T-helper 2 cell treated with Interferon-gamma antibody and Interleukin-4, amounts not matched to agents 100 ng/mL and 5 ng/mL, for 36 hours (primary cell): ENCODE results near the gene VEGFB. TPM values are rescaled to one million over a fixed set of nuclear protein-coding genes. Genes with fewer than 3 reads are reported as not detected.

Experiments
- intact Hi-C: fragments of 100-400 bp; cut with micrococcal nuclease; formaldehyde crosslinking; loops from one replicate; pipeline ENCODE4 v1.15.1; 2023
- total RNA-seq: library from RNA; stranded (reverse); gene quantifications from 2 replicates; pipeline ENCODE4 v1.2.3, GENCODE V29; 2022

The VEGFB gene
- total RNA-seq, 1 donor from 2014 or later = 59.8 TPM

- intact Hi-C loops = no loop called here
These were observed 24.0 kb downstream of the VEGFB start for GRCh38 chr11:64258356-64258755.

- intact Hi-C loops = no loop called here
These were observed 24.7 kb downstream of the VEGFB start for GRCh38 chr11:64258946-64259532.

- intact Hi-C loops = no loop called here
These were observed 25.2 kb downstream of the VEGFB start for GRCh38 chr11:64259533-64260067.

- intact Hi-C loops = no loop called here
These were observed 25.8 kb downstream of the VEGFB start for GRCh38 chr11:64260147-64260708.

- intact Hi-C loops = no loop called here
These were observed 27.2 kb downstream of the VEGFB start for GRCh38 chr11:64261556-64262080.

GRCh38 chr11:64262271-64263002 is 28.1 kb downstream of the VEGFB start:
- intact Hi-C loops = no loop called here

DNA sequence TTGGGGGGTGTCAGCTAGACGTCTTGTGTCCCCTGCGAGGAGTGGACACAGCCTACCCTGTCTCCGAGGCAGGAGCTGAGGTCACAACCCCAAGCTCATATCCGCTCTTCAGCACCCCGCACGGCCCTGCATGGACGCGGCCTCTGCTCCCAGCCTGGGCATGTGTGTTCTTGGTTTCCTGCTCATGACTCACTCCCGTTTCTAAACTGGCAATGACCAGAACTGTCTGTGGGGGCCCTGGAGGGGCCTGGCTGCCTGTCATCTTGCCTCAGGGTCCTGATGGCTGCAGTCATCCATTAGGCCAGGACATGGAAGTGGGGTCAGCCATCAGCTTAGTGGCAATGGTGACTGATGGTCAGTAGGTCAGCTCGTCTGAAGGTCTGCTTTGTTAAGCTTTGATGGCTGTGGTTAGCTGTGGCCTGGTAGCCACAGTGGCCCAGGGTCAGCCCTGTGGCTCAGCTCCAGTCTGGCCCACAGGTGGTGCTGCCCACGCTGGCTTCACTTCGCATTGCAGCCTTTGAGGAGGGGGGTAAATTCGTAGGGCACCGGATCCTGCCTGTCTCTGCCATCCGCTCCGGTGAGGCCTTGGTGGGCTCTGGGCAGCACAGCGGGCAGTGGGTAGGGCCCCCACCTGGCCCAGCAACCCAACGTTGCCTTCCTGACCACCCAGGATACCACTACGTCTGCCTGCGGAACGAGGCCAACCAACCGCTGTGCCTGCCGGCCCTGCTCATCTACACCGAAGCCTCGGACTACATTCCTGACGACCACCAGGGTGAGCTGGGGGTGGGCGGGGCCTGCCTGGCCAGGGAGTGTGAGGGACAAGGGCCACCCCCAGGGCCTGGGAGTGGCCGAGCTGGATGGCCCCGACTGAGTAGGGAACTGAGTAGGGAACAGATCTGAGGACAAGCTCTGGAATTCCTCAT is 28.9 kb downstream of the VEGFB start:
- intact Hi-C loops = no loop called here

DNA sequence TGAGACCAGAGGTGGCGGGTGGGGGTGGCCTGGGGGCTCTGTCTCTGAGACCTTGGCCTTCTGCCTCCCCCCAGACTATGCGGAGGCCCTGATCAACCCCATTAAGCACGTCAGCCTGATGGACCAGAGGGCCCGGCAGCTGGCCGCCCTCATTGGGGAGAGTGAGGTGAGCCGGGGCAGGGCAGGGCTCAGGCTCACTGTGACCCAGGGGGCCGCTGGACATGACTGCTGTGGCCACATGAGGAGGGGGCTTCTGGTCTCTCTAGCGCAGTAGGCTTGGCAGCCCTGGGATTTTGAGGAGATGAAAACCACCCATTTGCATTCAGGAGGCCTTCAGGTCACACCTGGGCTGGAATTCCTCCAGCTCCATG is 29.5 kb downstream of the VEGFB start:
- intact Hi-C loops = no loop called here

DNA sequence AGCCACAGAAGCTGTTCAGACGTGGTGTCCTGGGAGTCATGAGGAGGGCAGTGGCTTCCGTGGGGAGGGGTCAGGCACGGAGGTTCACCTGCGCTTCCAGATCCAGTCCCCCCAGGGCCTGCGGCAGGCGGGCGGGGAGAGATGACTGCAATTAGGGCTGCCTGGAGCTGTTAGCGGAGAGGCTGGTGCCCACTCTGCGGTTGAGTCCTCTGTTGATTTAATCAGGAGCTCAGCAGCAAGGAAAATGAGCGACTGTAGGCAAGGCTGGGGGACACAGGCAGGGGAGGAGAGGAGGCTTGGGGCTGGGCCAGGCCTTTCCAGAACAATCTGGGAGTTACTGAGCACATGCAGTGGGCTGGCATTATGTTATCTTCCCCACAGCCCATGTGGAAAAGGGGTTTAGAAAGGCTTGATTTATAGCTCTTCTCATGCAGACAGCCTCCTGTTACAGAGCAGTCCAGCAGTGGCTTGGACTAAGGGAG is 30.0 kb downstream of the VEGFB start:
- intact Hi-C loops = no loop called here

DNA sequence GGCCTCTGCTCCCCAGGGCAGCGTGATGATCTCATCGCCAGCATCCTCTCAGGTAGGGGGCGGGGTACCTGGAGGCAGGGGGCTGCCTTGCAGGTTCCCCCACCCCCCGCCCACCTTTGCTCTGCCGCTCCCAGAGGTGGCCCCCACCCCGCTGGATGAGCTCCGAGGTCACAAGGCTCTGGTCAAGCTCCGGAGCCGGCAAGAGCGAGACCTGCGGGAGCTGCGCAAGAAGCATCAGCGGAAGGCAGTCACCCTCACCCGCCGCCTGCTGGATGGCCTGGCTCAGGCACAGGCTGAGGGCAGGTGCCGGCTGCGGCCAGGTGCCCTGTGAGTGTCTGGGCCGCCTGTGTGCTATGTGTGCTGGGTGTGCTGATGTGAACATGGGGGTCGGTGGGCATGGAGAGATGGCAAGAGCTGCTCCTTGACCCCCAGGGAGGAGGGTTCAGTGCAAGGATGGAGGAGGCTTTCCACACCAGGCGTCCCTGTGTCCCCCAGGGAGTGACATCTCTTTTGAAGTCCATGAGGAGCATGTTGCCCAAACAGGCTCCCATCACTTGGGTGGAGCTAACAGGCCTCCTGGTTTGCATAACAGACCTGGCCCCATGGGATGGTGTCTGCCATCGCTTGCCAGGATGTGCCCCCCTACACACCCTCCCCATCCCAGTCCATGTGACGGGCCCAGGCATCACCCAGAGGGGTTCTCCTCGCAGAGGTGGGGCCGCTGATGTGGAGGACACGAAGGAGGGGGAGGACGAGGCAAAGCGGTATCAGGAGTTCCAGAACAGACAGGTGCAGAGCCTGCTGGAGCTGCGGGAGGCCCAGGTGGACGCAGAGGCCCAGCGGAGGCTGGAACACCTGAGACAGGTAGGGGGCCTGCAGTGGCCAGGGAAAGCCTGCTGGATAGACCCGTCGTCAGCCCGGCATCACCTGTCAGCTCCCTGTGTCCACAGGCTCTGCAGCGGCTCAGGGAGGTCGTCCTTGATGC is 31.1 kb downstream of the VEGFB start:
- intact Hi-C loops = no loop called here

GRCh38 chr11:64266339-64266738 is 32.0 kb downstream of the VEGFB start:
- intact Hi-C loops = no loop called here

DNA sequence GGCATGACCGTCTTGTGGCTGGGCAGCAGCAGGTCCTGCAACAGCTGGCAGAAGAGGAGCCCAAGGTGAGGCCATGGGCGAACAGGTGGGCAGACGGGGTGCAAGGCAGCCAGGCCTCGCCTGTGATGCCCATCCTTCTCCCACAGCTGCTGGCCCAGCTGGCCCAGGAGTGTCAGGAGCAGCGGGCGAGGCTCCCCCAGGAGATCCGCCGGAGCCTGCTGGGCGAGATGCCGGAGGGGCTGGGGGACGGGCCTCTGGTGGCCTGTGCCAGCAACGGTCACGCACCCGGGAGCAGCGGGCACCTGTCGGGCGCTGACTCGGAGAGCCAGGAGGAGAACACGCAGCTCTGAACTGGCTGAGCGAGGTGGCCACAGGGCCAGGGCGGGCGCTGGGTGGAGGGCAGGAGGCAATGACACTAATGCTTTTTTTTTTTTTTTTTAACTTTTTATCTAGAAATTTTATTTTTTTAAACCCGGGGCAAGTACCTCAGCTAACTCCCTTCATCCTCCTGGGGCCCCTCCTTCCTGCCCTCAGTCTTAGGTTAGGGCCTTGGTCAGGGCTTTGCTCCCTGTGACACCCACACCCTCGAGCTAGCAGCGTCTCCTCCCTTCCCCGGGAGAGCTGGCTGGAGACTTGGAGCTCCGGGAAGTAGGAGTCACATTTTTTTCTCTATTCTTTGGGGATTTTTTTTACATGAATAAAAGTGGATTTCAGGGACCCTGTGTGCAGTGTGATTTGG is 33.0 kb downstream of the VEGFB start:
- intact Hi-C loops = no loop called here

DNA sequence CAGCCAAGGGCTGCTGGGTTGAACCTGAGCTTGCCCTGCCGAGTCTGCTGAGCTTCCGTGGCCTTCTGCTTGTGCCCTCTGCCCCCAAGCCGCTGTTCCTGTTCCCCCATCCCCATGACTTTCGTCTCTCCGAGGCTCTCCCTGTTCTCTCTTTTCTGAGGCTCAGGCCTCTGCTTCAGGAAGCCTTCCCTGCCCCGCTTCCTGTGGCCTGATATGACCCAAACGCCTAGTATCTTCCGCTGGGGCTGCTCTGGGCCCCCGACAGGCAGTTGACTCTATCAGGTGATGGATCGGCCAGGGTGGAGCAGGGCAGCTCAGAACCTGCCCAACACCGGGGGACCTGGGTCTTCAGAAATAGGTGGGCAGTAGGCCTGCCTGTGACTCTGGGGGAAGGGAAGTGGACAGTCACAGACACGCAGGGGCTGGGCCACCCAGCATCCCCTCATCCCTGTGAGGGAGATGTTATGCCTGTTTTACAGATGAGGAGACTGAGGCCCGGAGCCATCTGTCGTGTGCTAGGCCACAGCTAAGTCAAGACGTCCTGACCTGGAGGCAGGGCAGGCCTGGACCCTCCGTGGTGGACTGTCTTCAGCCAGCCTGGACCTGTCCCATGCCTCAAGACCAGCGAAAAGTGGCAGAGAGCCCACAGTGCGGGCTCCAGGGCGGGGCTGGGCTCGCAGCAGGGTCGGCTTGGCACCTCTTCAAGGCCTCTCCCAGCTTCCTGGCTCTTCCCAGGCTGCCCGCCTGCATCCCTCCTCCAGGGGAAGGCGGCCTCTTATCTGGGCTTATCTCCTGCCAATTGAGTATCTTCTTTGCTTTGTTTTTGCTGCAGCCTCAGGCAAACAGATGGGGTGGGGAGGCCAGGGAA is 33.9 kb downstream of the VEGFB start:
- intact Hi-C loops = loop anchor here (2.0 kb wide), 1 partner anchor 61 kb away; the partner anchor contains the start of gene FERMT3

GRCh38 chr11:64268893-64269539 is 34.6 kb downstream of the VEGFB start:
- intact Hi-C loops = loop anchor here (1.0 to 2.0 kb wide), 3 partner anchors 18 to 62 kb away; partner anchors contain the start of genes FERMT3, NUDT22, PLCB3 and TRPT1

GRCh38 chr11:64269540-64270220 is 35.3 kb downstream of the VEGFB start:
- intact Hi-C loops = loop anchor here (1.0 to 2.0 kb wide), 8 partner anchors 16 to 71 kb away; partner anchors contain the start of genes CCDC88B, ESRRA, FERMT3 and FKBP2

GRCh38 chr11:64275031-64275800 is 40.8 kb downstream of the VEGFB start:
- intact Hi-C loops = no loop called here
